Breast epithelium (tissue), 4 donors: ENCODE data around the gene HEPACAM. TPM values are rescaled to one million over a fixed set of nuclear protein-coding genes. Genes with fewer than 3 reads are reported as not detected.

Experiments
- DNase-seq, 2 donors: peaks; one replicate each; pipeline ENCODE4 v3.0.0-alpha.2; 2019; ENCODE audit warnings: low spot score in 2 of 2
- H3K27ac ChIP-seq, 2 donors: fragments of 200-600 bp; sonication (generic) in 1 of 2; one replicate each; pipeline ENCODE4 v1.5.1; 2016 to 2019; ENCODE audit warnings: mild to moderate bottlenecking in 1 of 2
- H3K27me3 ChIP-seq, 2 donors: fragments of 200-600 bp; sonication (generic) in 1 of 2; one replicate each; pipeline versions ENCODE4 v1.5.1 to v1.6.0; 2017 to 2019; ENCODE audit warnings: control low read depth in 1 of 2, mild to moderate bottlenecking in 1 of 2
- H3K36me3 ChIP-seq: fragments of 200-600 bp; one replicate; pipeline ENCODE4 v1.5.1; 2019
- H3K4me1 ChIP-seq, 2 donors: fragments of 200-600 bp; sonication (generic); one replicate each; pipeline ENCODE4 v1.5.1; 2016 to 2019; ENCODE audit warnings: control low read depth in 1 of 2
- H3K4me3 ChIP-seq, 3 donors: fragments of 200-600 bp; sonication (generic); 1 replicate in 2 of 3; 2 replicates in 1 of 3; pipeline ENCODE4 v1.5.1; 2016 to 2019; ENCODE audit warnings: mild to moderate bottlenecking in 3 of 3, moderate library complexity in 2 of 3
- H3K9me3 ChIP-seq, 2 donors: fragments of 200-600 bp; sonication (generic) in 1 of 2; one replicate each; pipeline ENCODE4 v1.5.1; 2016 to 2019; ENCODE audit warnings: control low read depth in 1 of 2
- CTCF ChIP-seq, 3 donors: fragments of 450-650 bp; IDR thresholded peaks; one replicate each; pipeline ENCODE4 v1.5.1; 2016 to 2017; ENCODE audit warnings: antibody characterized with exemption in 3 of 3, mild to moderate bottlenecking in 3 of 3, moderate library complexity in 3 of 3
- POLR2A ChIP-seq: fragments of 450-650 bp; IDR thresholded peaks from one replicate; pipeline ENCODE4 v1.6.1; 2016; ENCODE audit warnings: antibody characterized with exemption, mild to moderate bottlenecking, moderate library complexity
- POLR2AphosphoS5 ChIP-seq, 3 donors: sonication (generic); formaldehyde crosslinking; IDR thresholded peaks; one replicate each; pipeline ENCODE4 v1.6.1; 2017; ENCODE audit warnings: antibody characterized with exemption in 3 of 3
- intact Hi-C: fragments of 100-400 bp; cut with DNase I; formaldehyde crosslinking; loops from one replicate; pipeline ENCODE4 v1.15.1; 2023; ENCODE audit warnings: low total_unique reads
- total RNA-seq, 3 donors: library from RNA; depleted of rRNA; stranded (reverse); fragments of >200 nt; gene quantifications; one replicate each; pipeline ENCODE4 v1.1.0, GENCODE V29; 2016

HEPACAM gene
- total RNA-seq, 3 donors from 2014 or later = 2.3 to 25.4 (median 6.1) TPM

GRCh38 chr11:124890683-124891372 lies 45.0 kb downstream of the HEPACAM start:
- Histone ChIP-seq H3K27me3 (no peaks in the 10 kb centered on the region), H3K9me3 (no peaks in the 10 kb centered on the region), H3K4me1 (no peaks in the 10 kb centered on the region), H3K36me3 (no peaks in the 10 kb centered on the region), H3K4me3 (no peak overlapping the region), H3K27ac (peak overlapping the region in 1 of 2 donors; percentile 25)
- intact Hi-C loops = no loop called here
- DNase-seq = no peak
- no peak for TF ChIP-seq POLR2A
- TF ChIP-seq POLR2AphosphoS5 (IDR thresholded peaks at IDR 0.05) = no peak
- no peak for TF ChIP-seq CTCF (IDR thresholded peaks at IDR 0.05)

- Histone ChIP-seq H3K4me1 (no peaks in the 10 kb centered on the region), H3K4me3 (no peak overlapping the region), H3K27me3 (no peaks in the 10 kb centered on the region), H3K27ac (no peak overlapping the region), H3K36me3 (no peaks in the 10 kb centered on the region), H3K9me3 (no peaks in the 10 kb centered on the region)
- TF ChIP-seq CTCF (IDR thresholded peaks at IDR 0.05) (no peak), POLR2AphosphoS5 (IDR thresholded peaks at IDR 0.05) (no peak), POLR2A (no peak)
- no peak for DNase-seq
- intact Hi-C loops = no loop called here
Observed at GRCh38 chr11:124890151-124890550, 45.7 kb downstream of the HEPACAM start.

- Histone ChIP-seq H3K4me3 (no peak overlapping the region), H3K36me3 (no peaks in the 10 kb centered on the region), H3K9me3 (no peaks in the 10 kb centered on the region), H3K27ac (no peak overlapping the region), H3K27me3 (no peaks in the 10 kb centered on the region), H3K4me1 (no peaks in the 10 kb centered on the region)
- TF ChIP-seq POLR2AphosphoS5 (IDR thresholded peaks at IDR 0.05) (no peak), POLR2A (no peak), CTCF (IDR thresholded peaks at IDR 0.05) (no peak)
- no peak for DNase-seq
- intact Hi-C loops = no loop called here
Observed at GRCh38 chr11:124889191-124890091, 46.4 kb downstream of the HEPACAM start.

GRCh38 chr11:124887667-124888013 lies 48.2 kb downstream of the HEPACAM start:
- Histone ChIP-seq H3K27me3 (no peaks in the 10 kb centered on the region), H3K9me3 (no peaks in the 10 kb centered on the region), H3K36me3 (no peaks in the 10 kb centered on the region), H3K27ac (no peak overlapping the region), H3K4me3 (no peak overlapping the region), H3K4me1 (no peaks in the 10 kb centered on the region)
- no peak for DNase-seq
- TF ChIP-seq POLR2AphosphoS5 (IDR thresholded peaks at IDR 0.05) (no peak), CTCF (IDR thresholded peaks at IDR 0.05) (no peak), POLR2A (no peak)
- intact Hi-C loops = no loop called here

- DNase-seq = no peak
Observed at GRCh38 chr11:124886978-124887666, 48.7 kb downstream of the HEPACAM start.

More at GRCh38 chr11:124886978-124887666, 48.7 kb downstream of the HEPACAM start:
- Histone ChIP-seq H3K27me3 (no peaks in the 10 kb centered on the region), H3K36me3 (no peaks in the 10 kb centered on the region), H3K4me3 (no peak overlapping the region), H3K27ac (no peak overlapping the region), H3K4me1 (no peaks in the 10 kb centered on the region), H3K9me3 (no peaks in the 10 kb centered on the region)
- intact Hi-C loops = no loop called here
- no peak for TF ChIP-seq POLR2A
- no peak for TF ChIP-seq CTCF (IDR thresholded peaks at IDR 0.05)
- no peak for TF ChIP-seq POLR2AphosphoS5 (IDR thresholded peaks at IDR 0.05)
